ENCODE measurements around the gene PAK2. TPM values are rescaled to one million over a fixed set of nuclear protein-coding genes. Genes with fewer than 3 reads are reported as not detected.

Gene PAK2
- total RNA-seq, 2 experiments from 2014 or later: 57.6 to 82.2 TPM

GRCh38 chr3:196790636-196791035, 51.0 kb downstream of the PAK2 start:
- CTCF ChIA-PET: interaction anchor here (0.6 to 1.3 kb wide), 4 partner anchors 13 to 105 kb away, joined by 3 to 4 read pairs (median 3); no protein-coding TSS in a partner anchor
- H3K4me1 Mint-ChIP-seq: peaks cover 25% of the 10 kb centered on the region
- no peaks in the 10 kb centered on the region for H3K27me3 Mint-ChIP-seq
- H3K36me3 Mint-ChIP-seq (ENCODE audit: low read depth): peaks cover 56% of the 10 kb centered on the region
- no peak overlapping the region for H3K4me3 Mint-ChIP-seq
- peaks cover 8% of the 10 kb centered on the region for H3K9me3 Mint-ChIP-seq (ENCODE audit: low read depth)
- H3K27ac Mint-ChIP-seq: no peak overlapping the region
- POLR2A ChIA-PET: no interaction called here
- intact Hi-C loops (cut with DNase I, micrococcal nuclease): no loop called here
- DNase-seq: no peak
- ATAC-seq: no peak

GRCh38 chr3:196792771-196793170, 53.1 kb downstream of the PAK2 start:
- ATAC-seq (no peak), DNase-seq (no peak)
- peaks cover 8% of the 10 kb centered on the region for H3K9me3 Mint-ChIP-seq (ENCODE audit: low read depth)
- no peak overlapping the region for H3K4me3 Mint-ChIP-seq
- H3K27ac Mint-ChIP-seq: no peak overlapping the region
- intact Hi-C loops (cut with DNase I, micrococcal nuclease): no loop called here
- POLR2A ChIA-PET: no interaction called here
- H3K36me3 Mint-ChIP-seq (ENCODE audit: low read depth): peaks cover 46% of the 10 kb centered on the region
- H3K4me1 Mint-ChIP-seq: peaks cover 14% of the 10 kb centered on the region
- CTCF ChIA-PET: no interaction called here
- H3K27me3 Mint-ChIP-seq: no peaks in the 10 kb centered on the region

GRCh38 chr3:196793246-196793645, 53.6 kb downstream of the PAK2 start:
- peak overlapping the region; percentile 59 for H3K27ac Mint-ChIP-seq
- no peak overlapping the region for H3K4me3 Mint-ChIP-seq
- peaks cover 48% of the 10 kb centered on the region for H3K36me3 Mint-ChIP-seq (ENCODE audit: low read depth)
- CTCF ChIA-PET: no interaction called here
- no peaks in the 10 kb centered on the region for H3K27me3 Mint-ChIP-seq
- no peak for ATAC-seq
- POLR2A ChIA-PET: no interaction called here
- H3K9me3 Mint-ChIP-seq (ENCODE audit: low read depth): peaks cover 8% of the 10 kb centered on the region
- DNase-seq: no peak
- intact Hi-C loops (cut with DNase I, micrococcal nuclease): no loop called here
- peaks cover 11% of the 10 kb centered on the region for H3K4me1 Mint-ChIP-seq

GRCh38 chr3:196794467-196794866, 54.8 kb downstream of the PAK2 start:
- Mint-ChIP-seq H3K27me3 (no peaks in the 10 kb centered on the region), H3K27ac (no peak overlapping the region), H3K4me1 (peaks cover 11% of the 10 kb centered on the region), H3K9me3 (ENCODE audit: low read depth) (peaks cover 8% of the 10 kb centered on the region), H3K36me3 (ENCODE audit: low read depth) (peaks cover 47% of the 10 kb centered on the region), H3K4me3 (no peak overlapping the region)
- ATAC-seq (no peak), DNase-seq (no peak)
- ChIA-PET POLR2A (no interaction called here), CTCF (interaction anchor here (0.8 kb wide), 1 partner anchor 95 kb away, joined by 3 read pairs; no protein-coding TSS in a partner anchor)
- intact Hi-C loops (cut with DNase I, micrococcal nuclease): no loop called here

GRCh38 chr3:196796317-196796716, 56.7 kb downstream of the PAK2 start:
- Mint-ChIP-seq H3K4me1 (peaks cover 7% of the 10 kb centered on the region), H3K27me3 (no peaks in the 10 kb centered on the region), H3K4me3 (no peak overlapping the region), H3K27ac (no peak overlapping the region), H3K9me3 (ENCODE audit: low read depth) (peaks cover 3% of the 10 kb centered on the region), H3K36me3 (ENCODE audit: low read depth) (peaks cover 33% of the 10 kb centered on the region)
- intact Hi-C loops (cut with DNase I, micrococcal nuclease): no loop called here
- ChIA-PET CTCF (interaction anchor here (0.8 to 2.7 kb wide), 2 partner anchors 10 to 26 kb away, joined by 4 to 8 read pairs; no protein-coding TSS in a partner anchor), POLR2A (no interaction called here)
- no peak for DNase-seq
- ATAC-seq: no peak

- peaks cover 22% of the 10 kb centered on the region for H3K4me1 Mint-ChIP-seq
- H3K27me3 Mint-ChIP-seq: no peaks in the 10 kb centered on the region
- no peak overlapping the region for H3K27ac Mint-ChIP-seq
- no peaks in the 10 kb centered on the region for H3K9me3 Mint-ChIP-seq (ENCODE audit: low read depth)
- intact Hi-C loops (cut with DNase I, micrococcal nuclease): loop anchor here (5.0 kb wide), 2 partner anchors 59 to 89 kb away; partner anchors contain the start of genes CEP19 (in 1 of the 2) and PIGX (in 1 of the 2)
- H3K36me3 Mint-ChIP-seq (ENCODE audit: low read depth): peaks cover 32% of the 10 kb centered on the region
- no peak for ATAC-seq
- no peak for DNase-seq
- ChIA-PET CTCF (interaction anchor here (0.6 kb wide), 1 partner anchor 760 kb away, joined by 3 read pairs; no protein-coding TSS in a partner anchor), POLR2A (no interaction called here)
- H3K4me3 Mint-ChIP-seq: no peak overlapping the region
Measured at GRCh38 chr3:196800742-196801434, 61.2 kb downstream of the PAK2 start.

- intact Hi-C loops (cut with DNase I, micrococcal nuclease): loop anchor here (5.0 kb wide), 2 partner anchors 62 to 92 kb away; partner anchors contain the start of genes CEP19 (in 1 of the 2) and PIGX (in 1 of the 2)
- ChIA-PET CTCF (interaction anchor here (1.1 kb wide), 1 partner anchor 13 kb away, joined by 4 read pairs; no protein-coding TSS in a partner anchor), POLR2A (no interaction called here)
- peak overlapping the region; percentile 8 for H3K4me3 Mint-ChIP-seq
- ATAC-seq (peak; percentile 80), DNase-seq (no peak)
- no peaks in the 10 kb centered on the region for H3K27me3 Mint-ChIP-seq
- peaks cover 47% of the 10 kb centered on the region for H3K36me3 Mint-ChIP-seq (ENCODE audit: low read depth)
- no peaks in the 10 kb centered on the region for H3K9me3 Mint-ChIP-seq (ENCODE audit: low read depth)
- H3K27ac Mint-ChIP-seq: peak overlapping the region; percentile 86
- H3K4me1 Mint-ChIP-seq: peaks cover 20% of the 10 kb centered on the region
Measured at GRCh38 chr3:196803891-196804468, 64.3 kb downstream of the PAK2 start.

GRCh38 chr3:196804773-196805172, 65.1 kb downstream of the PAK2 start:
- ChIA-PET POLR2A (no interaction called here), CTCF (no interaction called here)
- ATAC-seq (no peak), DNase-seq (no peak)
- peaks cover 18% of the 10 kb centered on the region for H3K4me1 Mint-ChIP-seq
- H3K9me3 Mint-ChIP-seq (ENCODE audit: low read depth): no peaks in the 10 kb centered on the region
- no peak overlapping the region for H3K4me3 Mint-ChIP-seq
- no peak overlapping the region for H3K27ac Mint-ChIP-seq
- intact Hi-C loops (cut with DNase I, micrococcal nuclease): loop anchor here (5.0 kb wide), 2 partner anchors 62 to 92 kb away; partner anchors contain the start of genes CEP19 (in 1 of the 2) and PIGX (in 1 of the 2)
- peaks cover 47% of the 10 kb centered on the region for H3K36me3 Mint-ChIP-seq (ENCODE audit: low read depth)
- H3K27me3 Mint-ChIP-seq: no peaks in the 10 kb centered on the region

GRCh38 chr3:196810963-196811581, 71.4 kb downstream of the PAK2 start:
- Mint-ChIP-seq H3K27me3 (no peaks in the 10 kb centered on the region), H3K4me3 (no peak overlapping the region), H3K9me3 (ENCODE audit: low read depth) (no peaks in the 10 kb centered on the region), H3K4me1 (no peaks in the 10 kb centered on the region), H3K27ac (no peak overlapping the region), H3K36me3 (ENCODE audit: low read depth) (peaks cover 48% of the 10 kb centered on the region)
- ATAC-seq: no peak
- POLR2A ChIA-PET: no interaction called here
- DNase-seq: no peak
- intact Hi-C loops (cut with DNase I, micrococcal nuclease): no loop called here
- CTCF ChIA-PET: no interaction called here

- H3K27ac Mint-ChIP-seq: no peak overlapping the region
- CTCF ChIA-PET: no interaction called here
- no peaks in the 10 kb centered on the region for H3K9me3 Mint-ChIP-seq (ENCODE audit: low read depth)
- POLR2A ChIA-PET: no interaction called here
- no peak for ATAC-seq
- H3K4me3 Mint-ChIP-seq: no peak overlapping the region
- no peaks in the 10 kb centered on the region for H3K27me3 Mint-ChIP-seq
- H3K4me1 Mint-ChIP-seq: no peaks in the 10 kb centered on the region
- H3K36me3 Mint-ChIP-seq (ENCODE audit: low read depth): peaks cover 40% of the 10 kb centered on the region
- intact Hi-C loops (cut with DNase I, micrococcal nuclease): no loop called here
- DNase-seq: no peak
Measured at GRCh38 chr3:196812853-196813252, 73.2 kb downstream of the PAK2 start.

GRCh38 chr3:196813903-196814302, 74.2 kb downstream of the PAK2 start:
- H3K27me3 Mint-ChIP-seq: no peaks in the 10 kb centered on the region
- ChIA-PET POLR2A (no interaction called here), CTCF (interaction anchor here (0.6 to 1.6 kb wide), 3 partner anchors 21 to 448 kb away, joined by 3 to 6 read pairs (median 3); no protein-coding TSS in a partner anchor)
- no peaks in the 10 kb centered on the region for H3K9me3 Mint-ChIP-seq (ENCODE audit: low read depth)
- no peak for DNase-seq
- peaks cover 38% of the 10 kb centered on the region for H3K36me3 Mint-ChIP-seq (ENCODE audit: low read depth)
- H3K4me3 Mint-ChIP-seq: no peak overlapping the region
- H3K27ac Mint-ChIP-seq: no peak overlapping the region
- intact Hi-C loops (cut with DNase I, micrococcal nuclease): no loop called here
- ATAC-seq: no peak
- no peaks in the 10 kb centered on the region for H3K4me1 Mint-ChIP-seq
